ENCODE data around the gene LY86. TPM values are rescaled to one million over a fixed set of nuclear protein-coding genes. Genes with fewer than 3 reads are reported as not detected.

The LY86 gene
- total and polyA plus RNA-seq, 2 donors (not counting 3 experiments of a cell fraction or from before 2014, with no cell fraction given), result not detected

DNA sequence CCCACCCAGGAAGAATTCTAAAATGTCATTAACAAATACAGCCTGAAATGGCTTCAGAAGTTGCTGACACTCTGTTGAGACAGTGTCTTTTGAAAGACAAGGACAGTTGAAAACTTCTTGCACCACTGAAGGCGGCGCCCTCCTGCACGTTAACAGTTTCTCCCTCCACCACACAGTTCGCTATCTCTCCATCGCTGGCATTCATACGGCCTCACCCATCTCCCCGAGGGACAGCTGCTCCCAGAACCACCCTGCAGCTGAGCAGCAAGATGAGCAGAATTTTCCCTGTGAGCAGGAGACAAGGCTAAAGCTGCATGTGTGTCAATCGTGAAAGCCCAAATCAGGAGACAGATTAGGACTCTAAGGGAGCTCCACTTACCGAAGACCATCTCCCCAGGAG, 113.3 kb downstream of the LY86 start:
- H3K27me3 ChIP-seq (ENCODE audit: control insufficient read depth in 2 of 2, insufficient read depth in 2 of 2, low read length in 2 of 2), result peaks cover 2% of the 10 kb centered on the region in 2 experiments
- H3K36me3 ChIP-seq (ENCODE audit: control insufficient read depth in 2 of 2, extremely low read depth in 1 of 2, insufficient read depth in 2 of 2, low read length in 2 of 2), result no peaks in the 10 kb centered on the region
- FAIRE-seq (no peak), DNase-seq (ENCODE audit: low read depth, low spot score) (no peak)
- intact Hi-C loops (cut with micrococcal nuclease), result no loop called here
- dilution Hi-C loops (cut with MboI; ENCODE audit: extremely low pct_ligation_motif_present, low sequenced_read_pairs), result no loop called here
- H3K4me1 ChIP-seq (ENCODE audit: control insufficient read depth, extremely low read depth, insufficient read depth, low read length), result peaks cover 3% of the 10 kb centered on the region
- no peak overlapping the region for H3K27ac ChIP-seq (ENCODE audit: insufficient read depth, low read depth, low read length)
- H3K9me1 ChIP-seq (replicated peaks; ENCODE audit: control insufficient read depth, extremely low read depth, insufficient read depth, low read length), result no peaks in the 10 kb centered on the region
- TF ChIP-seq EZH2 (IDR thresholded peaks at IDR 0.05; ENCODE audit: borderline replicate concordance, low read depth, low read length, severe bottlenecking) (no peak), JUN (IDR thresholded peaks at IDR 0.05; ENCODE audit: borderline replicate concordance, insufficient read depth, insufficient read length, low read depth) (no peak), POLR2A (IDR thresholded peaks at IDR 0.05; ENCODE audit: low read depth, low read length) (no peak), FOS (IDR thresholded peaks at IDR 0.05; ENCODE audit: borderline replicate concordance, insufficient read depth, low read length) (no peak), GATA2 (IDR thresholded peaks at IDR 0.05; ENCODE audit: insufficient read depth, insufficient read length, low read depth, low read length) (no peak), POLR2AphosphoS5 (IDR thresholded peaks at IDR 0.05; ENCODE audit: insufficient read depth, low read depth, low read length) (no peak), MYC (IDR thresholded peaks at IDR 0.05; ENCODE audit: low read depth, low read length) (no peak)
- TF ChIP-seq, protein P1, sequence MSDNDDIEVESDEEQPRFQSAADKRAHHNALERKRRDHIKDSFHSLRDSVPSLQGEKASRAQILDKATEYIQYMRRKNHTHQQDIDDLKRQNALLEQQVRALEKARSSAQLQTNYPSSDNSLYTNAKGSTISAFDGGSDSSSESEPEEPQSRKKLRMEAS (IDR thresholded peaks at IDR 0.05; ENCODE audit: insufficient read depth, insufficient read length), result no peak
- TF ChIP-seq, protein P2, sequence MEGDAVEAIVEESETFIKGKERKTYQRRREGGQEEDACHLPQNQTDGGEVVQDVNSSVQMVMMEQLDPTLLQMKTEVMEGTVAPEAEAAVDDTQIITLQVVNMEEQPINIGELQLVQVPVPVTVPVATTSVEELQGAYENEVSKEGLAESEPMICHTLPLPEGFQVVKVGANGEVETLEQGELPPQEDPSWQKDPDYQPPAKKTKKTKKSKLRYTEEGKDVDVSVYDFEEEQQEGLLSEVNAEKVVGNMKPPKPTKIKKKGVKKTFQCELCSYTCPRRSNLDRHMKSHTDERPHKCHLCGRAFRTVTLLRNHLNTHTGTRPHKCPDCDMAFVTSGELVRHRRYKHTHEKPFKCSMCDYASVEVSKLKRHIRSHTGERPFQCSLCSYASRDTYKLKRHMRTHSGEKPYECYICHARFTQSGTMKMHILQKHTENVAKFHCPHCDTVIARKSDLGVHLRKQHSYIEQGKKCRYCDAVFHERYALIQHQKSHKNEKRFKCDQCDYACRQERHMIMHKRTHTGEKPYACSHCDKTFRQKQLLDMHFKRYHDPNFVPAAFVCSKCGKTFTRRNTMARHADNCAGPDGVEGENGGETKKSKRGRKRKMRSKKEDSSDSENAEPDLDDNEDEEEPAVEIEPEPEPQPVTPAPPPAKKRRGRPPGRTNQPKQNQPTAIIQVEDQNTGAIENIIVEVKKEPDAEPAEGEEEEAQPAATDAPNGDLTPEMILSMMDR (IDR thresholded peaks at IDR 0.05; ENCODE audit: extremely low read depth in 1 of 2, insufficient read depth in 1 of 2, low read depth in 1 of 2, low read length in 2 of 2), result no peak
- H3K4me3 ChIP-seq (replicated peaks in 1 of 3; ENCODE audit: insufficient read depth in 1 of 3, low read depth in 1 of 3, low read length in 3 of 3), result no peak overlapping the region
- no peaks in the 10 kb centered on the region for H4K20me1 ChIP-seq (replicated peaks; ENCODE audit: control insufficient read depth, extremely low read depth, insufficient read depth, low read length)
- H2AFZ ChIP-seq (ENCODE audit: low read depth, low read length), result no peak overlapping the region
- no peak overlapping the region for H3K4me2 ChIP-seq (ENCODE audit: insufficient read depth, low read length)
- POLR2A ChIA-PET, result no interaction called here
- H3K9me3 ChIP-seq (replicated peaks; ENCODE audit: control insufficient read depth, insufficient read depth, low read length), result no peaks in the 10 kb centered on the region
- no peaks in the 10 kb centered on the region for H3K79me2 ChIP-seq (ENCODE audit: control insufficient read depth, insufficient read depth, low read length)
- BruUV-seq (replicated peaks), result no TSS peak
- no peak overlapping the region for H3K9ac ChIP-seq (replicated peaks; ENCODE audit: extremely low read depth, insufficient read depth, low read length)
- CTCF ChIA-PET, result interaction anchor here (0.9 to 1.8 kb wide), 2 partner anchors 14 to 17 kb away, joined by 3 to 6 read pairs; no protein-coding TSS in a partner anchor
